ENCODE data around the gene GALNT9. TPM values are rescaled to one million over a fixed set of nuclear protein-coding genes. Genes with fewer than 3 reads are reported as not detected.
A peak's percentile ranks its signal among the peaks of the same experiment; 100 is the strongest.

Gene GALNT9
- total RNA-seq, 2 experiments from 2014 or later = not detected

GRCh38 chr12:132323171-132324010, 6.0 kb downstream of the GALNT9 start:
- CTCF ChIA-PET = no interaction called here
- Histone ChIP-seq H3K9me3 (ENCODE audit: control insufficient read depth in 1 of 2, insufficient read depth in 1 of 2, low read length in 2 of 2) (peaks cover 0 to 18% of the 10 kb centered on the region in 2 experiments), H3K4me1 (ENCODE audit: insufficient read depth, low read length) (peaks cover 21% of the 10 kb centered on the region), H3K27ac (ENCODE audit: low read depth in 1 of 2, low read length in 2 of 2) (no peak overlapping the region), H3K4me3 (ENCODE audit: low read length) (peak overlapping the region; percentile 24), H3K36me3 (ENCODE audit: insufficient read depth, low read length) (no peaks in the 10 kb centered on the region), H3K27me3 (ENCODE audit: control insufficient read depth in 1 of 2, insufficient read depth in 2 of 2, low read length in 2 of 2) (peaks cover 9 to 16% of the 10 kb centered on the region in 2 experiments)
- ATAC-seq (ENCODE audit: poor library complexity) = peak; percentile 49
- no peaks in the 10 kb centered on the region for H3K36me3 Mint-ChIP-seq (ENCODE audit: low read depth)
- TF ChIP-seq CTCF (IDR thresholded peaks at IDR 0.05) = no peak
- H3K27me3 Mint-ChIP-seq = peaks cover 25% of the 10 kb centered on the region
- intact Hi-C loops (cut with DNase I, micrococcal nuclease) = no loop called here
- peak in 8 of 14 experiments; percentile 7 to 40 (median 15) for DNase-seq
- H3K9me3 Mint-ChIP-seq = no peaks in the 10 kb centered on the region
- peaks cover 15% of the 10 kb centered on the region for H3K4me1 Mint-ChIP-seq (ENCODE audit: low read depth)
- peak overlapping the region; percentile 83 for H3K27ac Mint-ChIP-seq
- H3K4me3 Mint-ChIP-seq = peak overlapping the region; percentile 53
- POLR2A ChIA-PET = interaction anchor here (0.8 kb wide), 1 partner anchor 144 kb away, joined by 3 read pairs; no protein-coding TSS in a partner anchor

GRCh38 chr12:132322206-132323132, 6.9 kb downstream of the GALNT9 start:
- DNase-seq = no peak
- H3K4me1 ChIP-seq (ENCODE audit: insufficient read depth, low read length) = peaks cover 12% of the 10 kb centered on the region
- no peak overlapping the region for H3K4me3 Mint-ChIP-seq
- H3K27ac Mint-ChIP-seq = no peak overlapping the region
- no peak for TF ChIP-seq CTCF (IDR thresholded peaks at IDR 0.05)
- intact Hi-C loops (cut with DNase I, micrococcal nuclease) = no loop called here
- no peaks in the 10 kb centered on the region for H3K9me3 Mint-ChIP-seq
- peaks cover 2 to 6% of the 10 kb centered on the region in 2 experiments for H3K27me3 ChIP-seq (ENCODE audit: control insufficient read depth in 1 of 2, insufficient read depth in 2 of 2, low read length in 2 of 2)
- no peak overlapping the region for H3K4me3 ChIP-seq (ENCODE audit: low read length)
- peaks cover 0 to 18% of the 10 kb centered on the region in 2 experiments for H3K9me3 ChIP-seq (ENCODE audit: control insufficient read depth in 1 of 2, insufficient read depth in 1 of 2, low read length in 2 of 2)
- H3K36me3 Mint-ChIP-seq (ENCODE audit: low read depth) = no peaks in the 10 kb centered on the region
- H3K4me1 Mint-ChIP-seq (ENCODE audit: low read depth) = peaks cover 13% of the 10 kb centered on the region
- no peaks in the 10 kb centered on the region for H3K36me3 ChIP-seq (ENCODE audit: insufficient read depth, low read length)
- POLR2A ChIA-PET = interaction anchor here (0.8 kb wide), 1 partner anchor 143 kb away, joined by 3 read pairs; no protein-coding TSS in a partner anchor
- no peak for ATAC-seq (ENCODE audit: poor library complexity)
- CTCF ChIA-PET = no interaction called here
- H3K27ac ChIP-seq (ENCODE audit: low read depth in 1 of 2, low read length in 2 of 2) = no peak overlapping the region
- peaks cover 22% of the 10 kb centered on the region for H3K27me3 Mint-ChIP-seq

GRCh38 chr12:132321321-132322118, 7.9 kb downstream of the GALNT9 start:
- no peak overlapping the region for H3K4me3 ChIP-seq (ENCODE audit: low read length)
- Mint-ChIP-seq H3K4me1 (ENCODE audit: low read depth) (peaks cover 5% of the 10 kb centered on the region), H3K4me3 (no peak overlapping the region), H3K9me3 (no peaks in the 10 kb centered on the region), H3K27me3 (peaks cover 22% of the 10 kb centered on the region), H3K27ac (no peak overlapping the region), H3K36me3 (ENCODE audit: low read depth) (no peaks in the 10 kb centered on the region)
- H3K36me3 ChIP-seq (ENCODE audit: insufficient read depth, low read length) = no peaks in the 10 kb centered on the region
- TF ChIP-seq CTCF (IDR thresholded peaks at IDR 0.05) = no peak
- ChIA-PET CTCF (no interaction called here), POLR2A (no interaction called here)
- peaks cover 0 to 16% of the 10 kb centered on the region in 2 experiments for H3K9me3 ChIP-seq (ENCODE audit: control insufficient read depth in 1 of 2, insufficient read depth in 1 of 2, low read length in 2 of 2)
- H3K27ac ChIP-seq (ENCODE audit: low read depth in 1 of 2, low read length in 2 of 2) = no peak overlapping the region
- no peak for ATAC-seq (ENCODE audit: poor library complexity)
- DNase-seq = no peak
- H3K27me3 ChIP-seq (ENCODE audit: control insufficient read depth in 1 of 2, insufficient read depth in 2 of 2, low read length in 2 of 2) = peaks cover 2 to 4% of the 10 kb centered on the region in 2 experiments
- intact Hi-C loops (cut with DNase I, micrococcal nuclease) = no loop called here
- peaks cover 8% of the 10 kb centered on the region for H3K4me1 ChIP-seq (ENCODE audit: insufficient read depth, low read length)

Measured in CD4-positive, alpha-beta T cell (primary cell).